DOHH2 (cell line): ENCODE results near the gene TMEM132D.

Experiments
- H3F3A ChIP-seq: fragments of 200-600 bp; sonication (generic), shearing (Covaris generic); 2 replicates; pipeline ENCODE4 v1.6.0; 2016; ENCODE audit warnings: antibody characterized with exemption, mild to moderate bottlenecking; ENCODE audit not compliant: control insufficient read depth, insufficient read depth
- H3K27ac ChIP-seq: fragments of 200-600 bp; sonication (generic); 2 replicates; pipeline ENCODE4 v1.5.1; 2014; ENCODE audit warnings: low read depth, mild to moderate bottlenecking, low read length, moderate library complexity
- H3K27me3 ChIP-seq: fragments of 200-600 bp; sonication (generic); 2 replicates; pipeline ENCODE4 v1.6.1; 2014; ENCODE audit warnings: mild to moderate bottlenecking, low read length, mixed read lengths; ENCODE audit not compliant: control insufficient read depth
- H3K36me3 ChIP-seq: fragments of 200-600 bp; sonication (generic); 2 replicates; pipeline ENCODE4 v1.6.1; 2014; ENCODE audit warnings: mild to moderate bottlenecking, low read length, moderate library complexity, mixed read lengths; ENCODE audit not compliant: control insufficient read depth
- H3K4me1 ChIP-seq: fragments of 200-600 bp; sonication (generic); 2 replicates; pipeline ENCODE4 v1.6.1; 2014; ENCODE audit warnings: mild to moderate bottlenecking, low read length, mixed read lengths; ENCODE audit not compliant: control insufficient read depth
- H3K4me2 ChIP-seq: fragments of 200-600 bp; sonication (generic); 2 replicates; pipeline ENCODE4 v1.6.0; 2014; ENCODE audit warnings: mild to moderate bottlenecking, low read length, moderate library complexity
- H3K4me3 ChIP-seq: fragments of 200-600 bp; sonication (generic); 2 replicates; pipeline ENCODE4 v1.5.1; 2014; ENCODE audit warnings: mild to moderate bottlenecking, low read length, mixed read lengths
- H3K79me2 ChIP-seq: fragments of 200-600 bp; sonication (generic); 2 replicates; pipeline ENCODE4 v1.6.1; 2014; ENCODE audit warnings: mild to moderate bottlenecking, low read length, mixed read lengths; ENCODE audit not compliant: control insufficient read depth
- H3K9me2 ChIP-seq: fragments of 200-600 bp; sonication (generic); replicated peaks from 2 replicates; pipeline ENCODE4 v1.6.1; 2014; ENCODE audit warnings: mild to moderate bottlenecking, low read length, mixed read lengths; ENCODE audit not compliant: control insufficient read depth
- H3K9me3 ChIP-seq: fragments of 200-600 bp; sonication (generic); 2 replicates; pipeline ENCODE4 v1.6.1; 2014; ENCODE audit warnings: antibody characterized with exemption, low read length, mixed read lengths; ENCODE audit not compliant: control insufficient read depth, insufficient read depth
- H4K20me1 ChIP-seq: fragments of 200-600 bp; sonication (generic); 2 replicates; pipeline ENCODE4 v1.6.0; 2014; ENCODE audit warnings: low read depth, mild to moderate bottlenecking, antibody characterized with exemption, low read length, moderate library complexity; ENCODE audit not compliant: control insufficient read depth, insufficient read depth
- CTCF ChIP-seq: fragments of 200-600 bp; sonication (generic); IDR thresholded peaks from one replicate; pipeline ENCODE4 v1.5.1; 2014; ENCODE audit warnings: antibody characterized with exemption, mild to moderate bottlenecking, low read depth, low read length; ENCODE audit not compliant: poor library complexity, severe bottlenecking
- EZH2phosphoT487 ChIP-seq: fragments of 200-600 bp; sonication (generic); IDR thresholded peaks from 2 replicates; pipeline ENCODE4 v1.6.1; 2017; ENCODE audit warnings: borderline replicate concordance, mild to moderate bottlenecking, antibody characterized with exemption, low read length, moderate library complexity, mixed read lengths

TMEM132D gene

GRCh38 chr12:129886541-129886940, 17.3 kb downstream of the TMEM132D start:
- H3K4me2 ChIP-seq, result no peak overlapping the region
- no peaks in the 10 kb centered on the region for H3K27me3 ChIP-seq
- no peaks in the 10 kb centered on the region for H4K20me1 ChIP-seq
- no peaks in the 10 kb centered on the region for H3K9me3 ChIP-seq
- H3K4me1 ChIP-seq, result no peaks in the 10 kb centered on the region
- no peak overlapping the region for H3K4me3 ChIP-seq
- H3K79me2 ChIP-seq, result no peaks in the 10 kb centered on the region
- H3K9me2 ChIP-seq, result no peaks in the 10 kb centered on the region
- no peaks in the 10 kb centered on the region for H3F3A ChIP-seq
- TF ChIP-seq EZH2phosphoT487 (no peak), CTCF (no peak)
- no peak overlapping the region for H3K27ac ChIP-seq
- H3K36me3 ChIP-seq, result no peaks in the 10 kb centered on the region

GRCh38 chr12:129885287-129885686, 18.5 kb downstream of the TMEM132D start:
- no peaks in the 10 kb centered on the region for H3K27me3 ChIP-seq
- H3K79me2 ChIP-seq, result no peaks in the 10 kb centered on the region
- no peaks in the 10 kb centered on the region for H3K9me2 ChIP-seq
- H3K27ac ChIP-seq, result no peak overlapping the region
- no peaks in the 10 kb centered on the region for H3K36me3 ChIP-seq
- H3K4me3 ChIP-seq, result no peak overlapping the region
- TF ChIP-seq CTCF, result no peak
- no peak for TF ChIP-seq EZH2phosphoT487
- H4K20me1 ChIP-seq, result no peaks in the 10 kb centered on the region
- no peak overlapping the region for H3K4me2 ChIP-seq
- no peaks in the 10 kb centered on the region for H3K9me3 ChIP-seq
- H3F3A ChIP-seq, result no peaks in the 10 kb centered on the region
- H3K4me1 ChIP-seq, result no peaks in the 10 kb centered on the region

- no peak for TF ChIP-seq EZH2phosphoT487
- TF ChIP-seq CTCF, result no peak
Observed at GRCh38 chr12:129877411-129877810, 26.4 kb downstream of the TMEM132D start.

GRCh38 chr12:129873833-129874208, 30.0 kb downstream of the TMEM132D start:
- no peak overlapping the region for H3K27ac ChIP-seq
- H3F3A ChIP-seq, result no peaks in the 10 kb centered on the region
- H3K9me2 ChIP-seq, result no peaks in the 10 kb centered on the region
- no peaks in the 10 kb centered on the region for H3K79me2 ChIP-seq
- no peaks in the 10 kb centered on the region for H3K36me3 ChIP-seq
- H3K27me3 ChIP-seq, result no peaks in the 10 kb centered on the region
- H3K4me2 ChIP-seq, result no peak overlapping the region
- no peaks in the 10 kb centered on the region for H4K20me1 ChIP-seq
- H3K4me3 ChIP-seq, result no peak overlapping the region
- no peak for TF ChIP-seq EZH2phosphoT487
- no peak for TF ChIP-seq CTCF
- no peaks in the 10 kb centered on the region for H3K9me3 ChIP-seq
- H3K4me1 ChIP-seq, result no peaks in the 10 kb centered on the region

More at GRCh38 chr12:129877411-129877810, 26.4 kb downstream of the TMEM132D start:
- H4K20me1 ChIP-seq, result no peaks in the 10 kb centered on the region
- H3K9me2 ChIP-seq, result no peaks in the 10 kb centered on the region
- no peaks in the 10 kb centered on the region for H3K27me3 ChIP-seq
- H3K4me1 ChIP-seq, result no peaks in the 10 kb centered on the region
- H3K36me3 ChIP-seq, result no peaks in the 10 kb centered on the region
- no peak overlapping the region for H3K4me3 ChIP-seq
- H3F3A ChIP-seq, result no peaks in the 10 kb centered on the region
- no peak overlapping the region for H3K4me2 ChIP-seq
- H3K9me3 ChIP-seq, result no peaks in the 10 kb centered on the region
- no peak overlapping the region for H3K27ac ChIP-seq
- H3K79me2 ChIP-seq, result no peaks in the 10 kb centered on the region
